ENCODE data around the gene MOCOS. TPM values are rescaled to one million over a fixed set of nuclear protein-coding genes. Genes with fewer than 3 reads are reported as not detected.

MOCOS gene
- total and polyA plus RNA-seq, 8 donors: 0.45 to 4.6 (median 2.7) TPM

DNA sequence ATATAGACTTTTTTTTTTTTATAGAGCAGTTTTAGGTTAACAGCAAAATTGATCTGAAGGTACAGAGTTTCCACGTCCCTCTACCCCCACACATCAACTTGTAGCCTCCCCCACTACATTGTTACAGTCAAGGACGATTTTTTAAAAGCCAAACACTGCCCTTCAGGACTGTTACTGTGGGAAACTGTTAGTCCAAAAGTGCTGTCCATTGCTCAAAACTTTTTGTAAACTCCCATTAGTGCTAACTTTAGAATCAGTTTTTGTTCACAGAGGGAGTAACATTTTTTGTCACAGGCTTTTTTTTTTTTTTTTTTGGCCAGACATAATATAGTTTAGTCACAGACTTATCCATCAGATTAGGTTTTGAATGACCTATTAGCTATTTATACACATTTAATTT, 33.5 kb upstream of the MOCOS start:
- intact Hi-C loops (cut with DNase I; ENCODE audit: low total_unique reads): no loop called here
- Histone ChIP-seq H3K27me3 (no peaks in the 10 kb centered on the region), H3K4me3 (no peak overlapping the region), H3K27ac (no peak overlapping the region), H3K4me1 (no peaks in the 10 kb centered on the region), H3K9me3 (no peaks in the 10 kb centered on the region), H3K36me3 (peaks cover 12 to 100% (median 98%) of the 10 kb centered on the region in 4 donors)
- WGBS, 5 donors: 72 to 85% (median 78%) methylated on average over 2 of the region's 2 CpGs
- DNase-seq: no peak
- no peak for TF ChIP-seq POLR2A (IDR thresholded peaks at IDR 0.05)
- no peak for TF ChIP-seq EP300 (IDR thresholded peaks at IDR 0.05)
- TF ChIP-seq POLR2AphosphoS5 (IDR thresholded peaks at IDR 0.05): no peak
- TF ChIP-seq, protein P1, sequence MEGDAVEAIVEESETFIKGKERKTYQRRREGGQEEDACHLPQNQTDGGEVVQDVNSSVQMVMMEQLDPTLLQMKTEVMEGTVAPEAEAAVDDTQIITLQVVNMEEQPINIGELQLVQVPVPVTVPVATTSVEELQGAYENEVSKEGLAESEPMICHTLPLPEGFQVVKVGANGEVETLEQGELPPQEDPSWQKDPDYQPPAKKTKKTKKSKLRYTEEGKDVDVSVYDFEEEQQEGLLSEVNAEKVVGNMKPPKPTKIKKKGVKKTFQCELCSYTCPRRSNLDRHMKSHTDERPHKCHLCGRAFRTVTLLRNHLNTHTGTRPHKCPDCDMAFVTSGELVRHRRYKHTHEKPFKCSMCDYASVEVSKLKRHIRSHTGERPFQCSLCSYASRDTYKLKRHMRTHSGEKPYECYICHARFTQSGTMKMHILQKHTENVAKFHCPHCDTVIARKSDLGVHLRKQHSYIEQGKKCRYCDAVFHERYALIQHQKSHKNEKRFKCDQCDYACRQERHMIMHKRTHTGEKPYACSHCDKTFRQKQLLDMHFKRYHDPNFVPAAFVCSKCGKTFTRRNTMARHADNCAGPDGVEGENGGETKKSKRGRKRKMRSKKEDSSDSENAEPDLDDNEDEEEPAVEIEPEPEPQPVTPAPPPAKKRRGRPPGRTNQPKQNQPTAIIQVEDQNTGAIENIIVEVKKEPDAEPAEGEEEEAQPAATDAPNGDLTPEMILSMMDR (IDR thresholded peaks at IDR 0.05): no peak

DNA sequence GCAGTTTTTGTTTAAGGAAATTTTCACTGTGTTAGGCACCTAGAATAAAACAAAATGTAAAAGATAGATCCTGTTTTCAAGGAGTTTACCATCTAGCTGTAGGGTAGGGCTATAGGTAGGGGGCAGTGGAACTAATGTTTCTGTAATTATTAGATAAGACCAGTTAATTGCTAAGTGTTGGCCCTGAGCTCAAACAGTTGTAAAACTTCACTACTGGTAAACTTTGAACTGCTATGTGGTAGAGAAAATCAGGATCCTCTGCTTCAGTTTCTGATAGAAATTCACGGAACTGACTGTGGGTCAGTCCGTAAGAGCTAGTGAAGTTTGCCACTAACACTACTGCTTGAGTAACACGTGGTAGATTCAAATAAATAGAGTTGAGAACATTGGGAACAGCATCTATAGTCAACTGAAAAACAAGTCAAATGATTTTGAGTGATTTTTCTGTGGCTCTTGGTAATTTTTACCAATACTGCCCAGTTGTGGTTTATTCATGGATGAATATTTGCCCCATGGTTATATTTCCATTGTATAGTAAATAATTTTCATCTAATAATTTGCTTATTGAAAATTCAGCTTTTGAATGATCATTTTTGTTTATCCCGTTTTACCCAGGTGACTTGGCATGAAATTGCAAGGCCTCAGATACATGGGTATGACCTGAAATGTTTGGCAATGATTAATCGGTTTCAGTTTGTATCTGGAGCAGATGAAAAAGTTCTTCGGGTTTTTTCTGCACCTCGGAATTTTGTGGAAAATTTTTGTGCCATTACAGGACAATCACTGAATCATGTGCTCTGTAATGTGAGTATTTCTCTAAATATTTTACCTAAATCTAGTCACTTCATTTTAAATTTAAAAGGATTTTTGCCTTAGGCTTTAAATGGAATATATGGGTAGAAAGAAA, 31.2 kb upstream of the MOCOS start:
- no peak for DNase-seq
- Histone ChIP-seq H3K4me1 (no peaks in the 10 kb centered on the region), H3K27ac (no peak overlapping the region), H3K36me3 (peaks cover 32 to 100% (median 99%) of the 10 kb centered on the region in 4 donors), H3K9me3 (no peaks in the 10 kb centered on the region), H3K27me3 (no peaks in the 10 kb centered on the region), H3K4me3 (no peak overlapping the region)
- TF ChIP-seq POLR2AphosphoS5 (IDR thresholded peaks at IDR 0.05): no peak
- no peak for TF ChIP-seq POLR2A (IDR thresholded peaks at IDR 0.05)
- TF ChIP-seq, protein P1 (IDR thresholded peaks at IDR 0.05): no peak
- TF ChIP-seq EP300 (IDR thresholded peaks at IDR 0.05): no peak
- 73 to 97% (median 93%) methylated on average over 7 of the region's 7 CpGs for WGBS, 5 donors
- intact Hi-C loops (cut with DNase I; ENCODE audit: low total_unique reads): no loop called here

GRCh38 chr18:36157441-36157840, 29.9 kb upstream of the MOCOS start:
- H3K27ac ChIP-seq: no peak overlapping the region
- intact Hi-C loops (cut with DNase I; ENCODE audit: low total_unique reads): no loop called here
- H3K27me3 ChIP-seq: no peaks in the 10 kb centered on the region

GRCh38 chr18:36158266-36158867, 28.9 kb upstream of the MOCOS start:
- WGBS, 5 donors: 70 to 88% (median 83%) methylated on average over 5 of the region's 5 CpGs
- Histone ChIP-seq H3K27me3 (no peaks in the 10 kb centered on the region), H3K36me3 (peaks cover 41 to 99% (median 98%) of the 10 kb centered on the region in 4 donors), H3K27ac (peak overlapping the region in 1 of 5 donors; percentile 16), H3K4me1 (no peaks in the 10 kb centered on the region), H3K9me3 (no peaks in the 10 kb centered on the region), H3K4me3 (no peak overlapping the region)
- no peak for DNase-seq
- intact Hi-C loops (cut with DNase I; ENCODE audit: low total_unique reads): no loop called here
- TF ChIP-seq EP300 (IDR thresholded peaks at IDR 0.05) (no peak), POLR2AphosphoS5 (IDR thresholded peaks at IDR 0.05) (peak in 1 of 3 donors; percentile 7), POLR2A (IDR thresholded peaks at IDR 0.05) (no peak)
- TF ChIP-seq, protein P1 (IDR thresholded peaks at IDR 0.05): no peak

More at GRCh38 chr18:36157441-36157840, 29.9 kb upstream of the MOCOS start:
- H3K4me3 ChIP-seq: no peak overlapping the region
- no peak for DNase-seq
- no peaks in the 10 kb centered on the region for H3K4me1 ChIP-seq
- H3K9me3 ChIP-seq: no peaks in the 10 kb centered on the region
- TF ChIP-seq POLR2AphosphoS5 (IDR thresholded peaks at IDR 0.05): no peak
- no peak for TF ChIP-seq POLR2A (IDR thresholded peaks at IDR 0.05)
- TF ChIP-seq, protein P1 (IDR thresholded peaks at IDR 0.05): no peak
- TF ChIP-seq EP300 (IDR thresholded peaks at IDR 0.05): no peak
- H3K36me3 ChIP-seq: peaks cover 41 to 100% (median 99%) of the 10 kb centered on the region in 4 donors
